ENCODE measurements around the gene ATG14.
"Not testable (repeated sequence)": the region's sequence is repeated elsewhere in the genome, so short reads cannot be mapped to it uniquely, and the experiment has no call there.

ATG14 gene

DNA sequence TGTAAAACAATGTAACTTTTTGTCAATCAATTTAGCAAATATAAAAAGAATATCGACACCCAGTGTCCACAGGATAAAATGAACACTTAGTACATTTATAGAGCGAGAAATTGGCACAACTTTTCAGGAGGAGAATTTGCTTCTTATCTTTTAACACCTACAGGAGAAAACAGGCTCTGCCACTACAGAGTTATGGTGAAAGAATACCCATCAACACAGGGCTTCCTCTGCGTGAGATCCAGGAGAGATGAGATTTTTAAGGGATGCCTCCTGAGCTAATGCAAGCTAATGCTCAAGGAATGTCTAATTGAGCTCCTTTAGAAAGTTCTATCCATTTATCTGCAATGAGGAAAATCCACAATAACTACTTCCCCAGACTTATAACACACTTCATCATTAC lies 21.0 kb upstream of the ATG14 start:
- Histone ChIP-seq H3K9me3 (ENCODE audit: insufficient read depth, low read depth, low read length) (no peaks in the 10 kb centered on the region), H3K9ac (ENCODE audit: low read depth, low read length) (no peak overlapping the region), H3K4me3 (ENCODE audit: low read length) (no peak overlapping the region), H3K36me3 (ENCODE audit: insufficient read depth, low read length) (no peaks in the 10 kb centered on the region), H3K4me1 (ENCODE audit: insufficient read depth, low read length) (peaks cover 7% of the 10 kb centered on the region), H3K27ac (ENCODE audit: low read depth, low read length) (no peak overlapping the region), H3K27me3 (ENCODE audit: insufficient read depth, low read length) (no peaks in the 10 kb centered on the region)
- WGBS = 91% methylated on average over 3 of the region's 3 CpGs

DNA sequence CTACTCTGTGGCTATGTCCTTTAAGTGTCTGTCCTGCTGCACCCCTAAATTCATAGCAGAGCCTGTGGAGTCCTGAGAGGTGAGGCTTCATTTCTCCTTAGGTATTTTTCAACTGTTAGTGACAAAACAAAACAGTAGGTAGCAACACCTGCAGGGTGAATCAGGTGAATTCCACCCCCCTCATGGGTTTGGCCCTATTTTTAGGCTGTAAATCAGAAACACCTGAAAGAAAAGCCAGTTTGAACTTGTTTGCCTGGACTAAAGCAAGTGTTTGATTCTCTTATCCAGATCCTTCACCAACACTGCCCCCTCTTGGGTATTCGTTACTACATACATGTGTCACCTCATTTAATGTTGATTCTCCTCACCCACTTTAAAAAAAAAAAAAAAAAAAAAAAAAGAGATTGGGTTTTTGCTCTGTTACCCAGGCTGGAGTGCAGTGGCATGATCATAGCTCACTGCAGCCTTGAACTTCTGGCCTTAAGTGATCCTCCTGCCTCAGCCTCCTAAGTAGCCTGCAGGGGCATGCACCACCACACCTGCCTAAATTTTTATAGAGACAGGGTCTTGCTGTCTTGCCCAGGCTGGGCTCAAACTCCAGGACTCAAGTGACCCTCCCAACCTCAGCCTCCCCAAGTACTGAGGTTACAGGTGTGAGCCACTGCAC lies 18.5 kb upstream of the ATG14 start:
- Histone ChIP-seq H3K36me3 (ENCODE audit: insufficient read depth, low read length) (no peaks in the 10 kb centered on the region), H3K4me1 (ENCODE audit: insufficient read depth, low read length) (peaks cover 7% of the 10 kb centered on the region), H3K27me3 (ENCODE audit: insufficient read depth, low read length) (no peaks in the 10 kb centered on the region), H3K9me3 (ENCODE audit: insufficient read depth, low read depth, low read length) (no peaks in the 10 kb centered on the region), H3K9ac (ENCODE audit: low read depth, low read length) (no peak overlapping the region), H3K27ac (ENCODE audit: low read depth, low read length) (no peak overlapping the region), H3K4me3 (ENCODE audit: low read length) (no peak overlapping the region)
- WGBS = 30% methylated on average over 1 of the region's 1 CpG

DNA sequence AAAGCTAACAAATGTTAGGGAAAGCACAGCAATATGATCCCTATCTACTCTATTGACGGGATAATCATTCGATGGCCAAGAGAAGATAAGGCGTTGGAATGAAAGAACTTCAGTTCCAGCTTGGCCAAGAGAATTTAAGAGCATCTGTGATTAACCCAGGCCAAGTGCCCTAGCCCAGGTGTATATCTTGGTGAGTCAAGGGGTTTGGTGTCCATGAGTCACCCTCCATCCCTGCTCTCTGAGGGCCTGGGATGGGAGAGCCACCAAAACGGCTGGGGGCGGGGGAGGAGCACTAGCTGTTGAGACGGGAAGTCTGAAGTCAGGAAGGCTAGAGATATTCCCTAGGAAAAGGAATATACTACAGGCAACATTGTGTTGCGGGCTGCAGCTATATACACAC lies 15.8 kb upstream of the ATG14 start:
- no peaks in the 10 kb centered on the region for H3K27me3 ChIP-seq (ENCODE audit: insufficient read depth, low read length)
- no peak overlapping the region for H3K4me3 ChIP-seq (ENCODE audit: low read length)
- no peak overlapping the region for H3K9ac ChIP-seq (ENCODE audit: low read depth, low read length)
- H3K27ac ChIP-seq (ENCODE audit: low read depth, low read length) = no peak overlapping the region
- H3K9me3 ChIP-seq (ENCODE audit: insufficient read depth, low read depth, low read length) = no peaks in the 10 kb centered on the region
- WGBS = 83% methylated on average over 6 of the region's 7 CpGs
- no peaks in the 10 kb centered on the region; the same call in 1 of the 2 replicates for H3K4me1 ChIP-seq (ENCODE audit: insufficient read depth, low read length)
- no peaks in the 10 kb centered on the region for H3K36me3 ChIP-seq (ENCODE audit: insufficient read depth, low read length)

DNA sequence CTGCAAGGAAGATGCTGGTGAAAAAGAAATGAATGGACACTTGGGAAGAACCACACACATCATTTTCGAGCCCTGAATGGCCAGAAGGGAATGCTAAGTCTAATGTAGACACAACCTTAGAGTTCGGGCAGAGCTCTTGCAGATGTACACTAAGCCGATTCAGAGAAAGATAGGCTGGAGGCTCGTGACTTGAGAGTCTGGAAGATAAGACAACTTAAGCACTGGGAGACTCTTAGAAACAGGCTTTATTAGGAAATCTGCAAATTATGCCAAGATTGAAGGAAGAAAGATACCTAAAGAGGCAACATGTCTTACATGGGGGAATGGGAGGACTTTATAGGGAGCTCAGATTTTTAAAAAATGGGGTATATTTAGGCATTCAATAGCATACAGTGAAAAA lies 15.3 kb upstream of the ATG14 start:
- H3K4me1 ChIP-seq (ENCODE audit: insufficient read depth, low read length) = no peaks in the 10 kb centered on the region; the same call in 1 of the 2 replicates
- 91% methylated on average over 4 of the region's 4 CpGs for WGBS

DNA sequence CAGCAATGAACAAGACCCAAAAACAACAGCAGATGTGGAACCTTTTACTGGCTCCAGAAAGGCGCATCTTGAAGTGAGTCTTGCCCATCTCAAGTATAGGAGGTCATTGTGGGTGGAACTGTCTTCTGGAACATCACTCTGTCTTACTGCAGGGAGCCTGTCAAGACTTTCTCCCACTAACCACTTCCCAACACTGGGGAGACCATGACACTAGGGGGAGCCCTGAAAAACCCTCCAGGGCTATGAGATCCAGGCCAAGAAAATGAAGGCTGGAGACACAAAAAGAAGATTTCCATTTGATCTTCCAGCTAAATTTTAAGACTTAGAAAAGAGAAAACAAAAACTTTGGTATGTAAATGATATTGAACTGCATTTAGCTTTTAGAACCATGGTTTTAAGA lies 13.5 kb upstream of the ATG14 start:
- no peaks in the 10 kb centered on the region for H3K36me3 ChIP-seq (ENCODE audit: insufficient read depth, low read length)
- H3K9me3 ChIP-seq (ENCODE audit: insufficient read depth, low read depth, low read length) = no peaks in the 10 kb centered on the region
- WGBS = 100% methylated on average over 1 of the region's 1 CpG

More for the DNA sequence above, 15.3 kb upstream of the ATG14 start:
- H3K9ac ChIP-seq (ENCODE audit: low read depth, low read length) = no peak overlapping the region
- H3K27me3 ChIP-seq (ENCODE audit: insufficient read depth, low read length) = no peaks in the 10 kb centered on the region
- H3K36me3 ChIP-seq (ENCODE audit: insufficient read depth, low read length) = no peaks in the 10 kb centered on the region
- no peak overlapping the region for H3K4me3 ChIP-seq (ENCODE audit: low read length)
- H3K9me3 ChIP-seq (ENCODE audit: insufficient read depth, low read depth, low read length) = no peaks in the 10 kb centered on the region
- H3K27ac ChIP-seq (ENCODE audit: low read depth, low read length) = no peak overlapping the region

DNA sequence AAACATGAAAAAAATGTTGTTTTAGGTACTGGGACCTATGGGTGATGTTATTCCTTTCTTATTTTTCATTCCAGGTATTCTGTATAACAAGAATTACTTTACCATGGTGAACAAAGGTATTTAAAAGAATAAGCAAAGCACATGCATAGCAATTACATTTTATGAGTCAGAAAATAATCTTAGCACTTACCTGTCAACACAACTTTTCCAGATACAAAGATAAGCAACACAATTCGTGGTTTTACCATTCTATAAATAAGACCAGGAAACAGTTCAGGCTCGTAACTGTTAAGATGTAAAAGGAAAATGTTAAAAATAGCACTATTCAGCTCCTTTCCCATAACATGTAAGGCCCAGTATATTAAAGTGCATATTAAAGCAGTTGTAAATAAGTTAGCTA lies 12.3 kb upstream of the ATG14 start:
- no peaks in the 10 kb centered on the region for H3K9me3 ChIP-seq (ENCODE audit: insufficient read depth, low read depth, low read length)
- H3K36me3 ChIP-seq (ENCODE audit: insufficient read depth, low read length) = no peaks in the 10 kb centered on the region
- H3K9ac ChIP-seq (ENCODE audit: low read depth, low read length) = no peak overlapping the region
- H3K27me3 ChIP-seq (ENCODE audit: insufficient read depth, low read length) = no peaks in the 10 kb centered on the region
- no peak overlapping the region for H3K27ac ChIP-seq (ENCODE audit: low read depth, low read length)
- no peaks in the 10 kb centered on the region; the same call in 1 of the 2 replicates for H3K4me1 ChIP-seq (ENCODE audit: insufficient read depth, low read length)
- 29% methylated on average over 1 of the region's 2 CpGs for WGBS
- no peak overlapping the region for H3K4me3 ChIP-seq (ENCODE audit: low read length)

More for the DNA sequence above, 13.5 kb upstream of the ATG14 start:
- H3K4me1 ChIP-seq (ENCODE audit: insufficient read depth, low read length) = no peaks in the 10 kb centered on the region; the same call in 1 of the 2 replicates
- no peak overlapping the region for H3K27ac ChIP-seq (ENCODE audit: low read depth, low read length)
- H3K4me3 ChIP-seq (ENCODE audit: low read length) = no peak overlapping the region
- no peaks in the 10 kb centered on the region for H3K27me3 ChIP-seq (ENCODE audit: insufficient read depth, low read length)
- no peak overlapping the region for H3K9ac ChIP-seq (ENCODE audit: low read depth, low read length)

DNA sequence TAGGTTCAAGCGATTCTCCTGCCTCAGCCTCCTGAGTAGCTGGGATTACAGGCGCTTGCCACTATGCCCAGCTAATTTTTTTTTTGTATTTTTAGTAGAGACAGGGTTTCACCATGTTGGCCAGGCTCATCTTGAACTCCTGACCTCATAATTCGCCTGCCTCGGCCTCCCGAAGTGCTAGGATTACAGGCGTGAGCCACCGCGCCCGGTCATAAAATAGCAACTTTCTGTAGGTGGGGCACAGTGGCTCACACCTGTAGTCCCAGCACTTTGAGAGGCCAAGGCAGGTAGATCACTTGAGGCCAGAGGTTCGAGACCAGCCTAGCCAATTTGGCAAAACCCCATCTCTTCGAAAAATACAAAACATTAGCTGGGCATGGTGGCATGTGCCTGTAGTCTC lies 10.7 kb upstream of the ATG14 start:
- not testable (repeated sequence) for H3K9me3 ChIP-seq (ENCODE audit: insufficient read depth, low read depth, low read length); H3K36me3 ChIP-seq (ENCODE audit: insufficient read depth, low read length); H3K9ac ChIP-seq (ENCODE audit: low read depth, low read length); H3K4me3 ChIP-seq (ENCODE audit: low read length); H3K27me3 ChIP-seq (ENCODE audit: insufficient read depth, low read length); H3K27ac ChIP-seq (ENCODE audit: low read depth, low read length); H3K4me1 ChIP-seq (ENCODE audit: insufficient read depth, low read length)
- WGBS = 90% methylated on average over 11 of the region's 11 CpGs

DNA sequence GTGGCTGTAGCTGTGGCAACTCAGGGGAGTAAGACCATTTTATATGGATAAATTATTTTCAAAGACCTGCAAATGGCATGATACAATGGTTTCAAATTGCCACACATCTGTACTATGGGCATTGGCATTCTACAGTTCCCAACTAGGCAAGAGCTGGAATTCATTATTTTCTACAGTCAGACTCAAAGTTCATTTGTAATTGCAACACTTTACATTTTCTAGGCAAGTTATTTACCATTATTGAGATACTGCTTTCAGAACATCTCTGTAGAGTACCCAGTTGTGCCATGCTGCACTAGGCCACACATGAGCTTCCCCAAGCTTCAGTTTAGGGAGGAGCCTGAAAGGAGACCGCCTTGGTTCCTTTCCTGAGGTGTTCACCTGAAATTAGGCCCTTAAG lies 8.0 kb upstream of the ATG14 start:
- H3K36me3 ChIP-seq (ENCODE audit: insufficient read depth, low read length) = no peaks in the 10 kb centered on the region
- no peaks in the 10 kb centered on the region; the same call in 1 of the 2 replicates for H3K27me3 ChIP-seq (ENCODE audit: insufficient read depth, low read length)
- H3K4me3 ChIP-seq (ENCODE audit: low read length) = no peak overlapping the region
- 88% methylated on average over 1 of the region's 1 CpG for WGBS
- H3K4me1 ChIP-seq (ENCODE audit: insufficient read depth, low read length) = no peaks in the 10 kb centered on the region
- no peak overlapping the region for H3K9ac ChIP-seq (ENCODE audit: low read depth, low read length)
- H3K27ac ChIP-seq (ENCODE audit: low read depth, low read length) = no peak overlapping the region
- no peaks in the 10 kb centered on the region for H3K9me3 ChIP-seq (ENCODE audit: insufficient read depth, low read depth, low read length)

DNA sequence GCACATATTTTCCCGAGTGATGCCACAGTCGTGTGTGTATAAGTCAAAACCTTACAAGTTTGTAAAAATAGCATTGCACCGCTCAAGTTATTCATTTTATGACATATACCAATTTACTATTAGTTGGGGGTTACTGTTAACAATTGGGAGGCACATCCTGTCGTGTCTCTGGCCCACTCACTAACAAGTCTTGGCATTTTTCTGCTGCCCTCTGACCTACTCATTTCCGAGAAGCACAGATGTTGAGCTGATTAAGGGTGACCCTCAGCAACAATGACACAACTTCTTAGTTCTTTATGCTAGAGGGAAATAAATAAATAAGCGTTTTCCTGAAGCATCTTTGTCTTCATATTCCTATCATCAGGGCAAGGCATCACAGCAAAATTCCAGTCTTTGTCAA lies 6.8 kb upstream of the ATG14 start:
- Histone ChIP-seq H3K27ac (ENCODE audit: low read depth, low read length) (no peak overlapping the region), H3K4me3 (ENCODE audit: low read length) (no peak overlapping the region), H3K27me3 (ENCODE audit: insufficient read depth, low read length) (no peaks in the 10 kb centered on the region; the same call in 1 of the 2 replicates), H3K9ac (ENCODE audit: low read depth, low read length) (no peak overlapping the region), H3K36me3 (ENCODE audit: insufficient read depth, low read length) (no peaks in the 10 kb centered on the region), H3K4me1 (ENCODE audit: insufficient read depth, low read length) (no peaks in the 10 kb centered on the region), H3K9me3 (ENCODE audit: insufficient read depth, low read depth, low read length) (no peaks in the 10 kb centered on the region)
- 87% methylated on average over 6 of the region's 6 CpGs for WGBS

DNA sequence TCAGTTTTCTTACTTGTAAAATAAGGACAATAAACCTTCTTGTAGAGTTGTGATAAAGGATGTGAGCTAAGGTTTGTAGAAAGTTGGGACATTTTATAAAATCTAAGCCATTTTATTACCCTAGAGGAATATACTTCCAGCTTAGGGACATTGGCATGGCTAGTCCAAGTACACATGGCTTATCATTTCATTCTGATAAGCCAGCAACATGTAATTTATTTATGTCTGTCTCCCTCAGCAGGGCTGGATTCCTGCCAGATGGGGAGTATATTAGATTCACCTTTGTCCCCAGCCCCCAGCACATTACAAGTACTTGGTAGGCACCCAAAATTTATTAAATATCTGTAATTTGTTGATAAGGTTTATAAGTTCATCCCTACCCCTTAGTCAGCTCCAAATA lies 6.3 kb upstream of the ATG14 start:
- Histone ChIP-seq H3K4me1 (ENCODE audit: insufficient read depth, low read length) (no peaks in the 10 kb centered on the region), H3K27ac (ENCODE audit: low read depth, low read length) (no peak overlapping the region), H3K9ac (ENCODE audit: low read depth, low read length) (no peak overlapping the region), H3K36me3 (ENCODE audit: insufficient read depth, low read length) (no peaks in the 10 kb centered on the region), H3K4me3 (ENCODE audit: low read length) (no peak overlapping the region), H3K9me3 (ENCODE audit: insufficient read depth, low read depth, low read length) (no peaks in the 10 kb centered on the region), H3K27me3 (ENCODE audit: insufficient read depth, low read length) (no peaks in the 10 kb centered on the region; the same call in 1 of the 2 replicates)

DNA sequence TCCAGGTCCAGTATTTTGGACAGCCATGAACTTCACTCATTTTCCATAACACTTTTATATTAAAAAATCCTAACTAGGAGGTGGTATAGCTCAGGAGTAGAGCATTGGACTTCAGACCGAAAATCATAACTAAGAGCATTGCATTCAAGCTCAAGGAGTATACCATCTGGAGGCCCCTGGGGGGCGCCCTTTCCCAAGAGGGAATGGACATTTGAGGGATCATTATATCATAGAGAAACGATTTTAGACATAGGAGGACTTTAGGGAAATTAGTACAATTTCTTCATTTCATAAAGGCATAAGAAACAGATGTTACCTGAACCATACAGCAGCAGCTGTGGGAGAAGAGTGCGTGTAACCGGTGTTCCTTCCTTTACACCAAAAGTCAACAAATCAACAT lies 5.2 kb upstream of the ATG14 start:
- WGBS = 80% methylated on average over 1 of the region's 5 CpGs
- Histone ChIP-seq H3K9me3 (ENCODE audit: insufficient read depth, low read depth, low read length) (no peaks in the 10 kb centered on the region), H3K4me3 (ENCODE audit: low read length) (no peak overlapping the region), H3K9ac (ENCODE audit: low read depth, low read length) (no peak overlapping the region), H3K36me3 (ENCODE audit: insufficient read depth, low read length) (no peaks in the 10 kb centered on the region), H3K27me3 (ENCODE audit: insufficient read depth, low read length) (no peaks in the 10 kb centered on the region; the same call in 1 of the 2 replicates), H3K27ac (ENCODE audit: low read depth, low read length) (no peak overlapping the region), H3K4me1 (ENCODE audit: insufficient read depth, low read length) (peaks cover 5% of the 10 kb centered on the region; the same call in 1 of the 2 replicates)

DNA sequence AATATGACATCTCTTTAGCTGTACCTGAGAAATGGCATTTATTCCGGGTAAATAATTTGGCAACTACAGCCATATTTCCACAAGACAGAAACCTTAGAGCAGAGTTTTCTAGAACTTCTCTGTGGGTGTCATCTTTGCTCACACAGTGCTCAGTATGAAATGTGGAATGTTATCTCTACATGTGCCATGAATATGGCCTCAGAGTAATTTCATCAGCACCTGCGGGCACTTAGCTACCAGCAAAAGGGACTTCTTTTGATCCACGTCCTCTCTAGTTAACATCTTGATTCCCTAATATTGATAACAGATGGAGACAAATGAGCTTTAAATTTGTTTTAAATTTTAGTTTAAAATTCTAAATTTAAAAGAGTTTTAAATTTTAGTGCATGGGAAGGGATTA lies 2.9 kb upstream of the ATG14 start:
- Histone ChIP-seq H3K9me3 (ENCODE audit: insufficient read depth, low read depth, low read length) (no peaks in the 10 kb centered on the region), H3K27ac (ENCODE audit: low read depth, low read length) (no peak overlapping the region), H3K4me1 (ENCODE audit: insufficient read depth, low read length) (peaks cover 13% of the 10 kb centered on the region; the same call in 1 of the 2 replicates), H3K36me3 (ENCODE audit: insufficient read depth, low read length) (no peaks in the 10 kb centered on the region), H3K9ac (ENCODE audit: low read depth, low read length) (no peak overlapping the region), H3K27me3 (ENCODE audit: insufficient read depth, low read length) (no peaks in the 10 kb centered on the region; the same call in 1 of the 2 replicates), H3K4me3 (ENCODE audit: low read length) (no peak overlapping the region)
- WGBS = 95% methylated on average over 3 of the region's 3 CpGs

All from HUES64 (cell line).